Right lobe of liver (tissue), 6 donors: Measurements from ENCODE around the gene PMEPA1. TPM values are rescaled to one million over a fixed set of nuclear protein-coding genes. Genes with fewer than 3 reads are reported as not detected.

Source experiments
- ATAC-seq, 4 donors: fragments of 200-7000 bp; cut with Tn5 transposase; one replicate each; pipeline ENCODE4 v1.9.1; 2020; ENCODE audit warnings: mild to moderate bottlenecking in 4 of 4, moderate library complexity in 4 of 4
- DNase-seq, 3 donors: peaks; one replicate each; pipeline ENCODE4 v3.0.0-alpha.2; 2020
- H3K27ac ChIP-seq, 3 donors: fragments of 200-600 bp; one replicate each; pipeline ENCODE4 v1.8.0; 2022
- H3K27me3 ChIP-seq, 2 donors: fragments of 200-600 bp; one replicate each; pipeline ENCODE4 v1.8.0; 2022
- H3K36me3 ChIP-seq, 4 donors: fragments of 200-600 bp; sonication (generic) in 1 of 4; one replicate each; pipeline versions ENCODE4 v1.5.1 to v1.8.0; 2017 to 2022; ENCODE audit warnings: control low read depth in 1 of 4
- H3K4me1 ChIP-seq, 4 donors: fragments of 200-600 bp; sonication (generic) in 1 of 4; one replicate each; pipeline versions ENCODE4 v1.5.1 to v1.8.0; 2017 to 2022; ENCODE audit warnings: control low read depth in 1 of 4
- H3K4me3 ChIP-seq, 3 donors: fragments of 200-600 bp; one replicate each; pipeline ENCODE4 v1.8.0; 2022
- H3K9me3 ChIP-seq, 4 donors: fragments of 200-600 bp; sonication (generic) in 1 of 4; one replicate each; pipeline versions ENCODE4 v1.5.1 to v1.8.0; 2017 to 2022; ENCODE audit warnings: control low read depth in 1 of 4
- CTCF ChIP-seq, 4 donors: fragments of 200-600 bp in 3 of 4; fragments of 450-650 bp in 1 of 4; IDR thresholded peaks; one replicate each; pipeline versions ENCODE4 v1.5.1 to v1.8.0; 2016 to 2022; ENCODE audit warnings: antibody characterized with exemption in 4 of 4, mild to moderate bottlenecking in 2 of 4
- POLR2A ChIP-seq: fragments of 450-650 bp; IDR thresholded peaks from one replicate; pipeline ENCODE4 v1.6.1; 2017; ENCODE audit warnings: antibody characterized with exemption, mild to moderate bottlenecking
- WGBS: methylation state at CpG from one replicate; pipeline ENCODE4 v1.1.6; 2018; ENCODE audit warnings: low coverage, low lambda C conversion rate; ENCODE audit not compliant: insufficient coverage; ENCODE audit errors: missing lambda C conversion rate; 5-methylcytosine and 5-hydroxymethylcytosine counted together
- intact Hi-C, 2 donors: fragments of 100-400 bp; cut with DNase I; formaldehyde crosslinking; loops; one replicate each; pipeline versions ENCODE4 v1.11.2 to v1.14.1; 2022
- total RNA-seq, 6 experiments: library from RNA; depleted of rRNA in 2 of 6; stranded (reverse); fragments of >200 nt in 2 of 6; fragmentation: NEBNext Ultra II Directional in 3 of 6; extraction: Animal tissue kit (Norgen Biotek cat#: 25700) in 3 of 6; gene quantifications; one replicate each; pipeline versions ENCODE4 v1.1.0 to v1.2.4, GENCODE V29; 2016 to 2023
- donor health status: DM: no; HTN: yes; CAD: no.
- donor health status: DM: no; HTN: no; CAD: no.
- donor health status: DM: no; HTN: no; CAD: no.
- donor health status: DM: no; HTN: yes; CAD: no.
- donor health status: DM: no; HTN: yes; CAD: no.

Gene PMEPA1
- total RNA-seq, 6 experiments from 2014 or later, result 0.50 to 2.3 (median 1.4) TPM

- no peaks in the 10 kb centered on the region for H3K27me3 ChIP-seq
- H3K4me1 ChIP-seq, result no peaks in the 10 kb centered on the region
- H3K9me3 ChIP-seq, result no peaks in the 10 kb centered on the region
- H3K36me3 ChIP-seq, result no peaks in the 10 kb centered on the region
- H3K27ac ChIP-seq, result no peak overlapping the region
- peak in 3 of 4 donors; percentile 17 to 52 (median 23) for ATAC-seq
- intact Hi-C loops, result no loop called here
- TF ChIP-seq CTCF (IDR thresholded peaks at IDR 0.05) (no peak), POLR2A (no peak)
- no CpG with 5 or more reads among the region's 11 CpGs for WGBS
- H3K4me3 ChIP-seq, result no peak overlapping the region
- no peak for DNase-seq
Observed at GRCh38 chr20:57695012-57695411, 14.8 kb downstream of the PMEPA1 start.

GRCh38 chr20:57694481-57694880 lies 15.3 kb downstream of the PMEPA1 start:
- H3K4me1 ChIP-seq, result no peaks in the 10 kb centered on the region
- H3K27me3 ChIP-seq, result no peaks in the 10 kb centered on the region
- no peaks in the 10 kb centered on the region for H3K9me3 ChIP-seq
- intact Hi-C loops, result no loop called here
- H3K27ac ChIP-seq, result no peak overlapping the region
- no peaks in the 10 kb centered on the region for H3K36me3 ChIP-seq
- ATAC-seq (no peak), DNase-seq (no peak)
- 52% methylated on average over 3 of the region's 4 CpGs for WGBS
- no peak for TF ChIP-seq CTCF (IDR thresholded peaks at IDR 0.05)
- TF ChIP-seq POLR2A, result no peak
- H3K4me3 ChIP-seq, result no peak overlapping the region

GRCh38 chr20:57693670-57694329 lies 16.0 kb downstream of the PMEPA1 start:
- Histone ChIP-seq H3K27ac (no peak overlapping the region), H3K4me3 (no peak overlapping the region), H3K27me3 (no peaks in the 10 kb centered on the region), H3K4me1 (no peaks in the 10 kb centered on the region), H3K36me3 (no peaks in the 10 kb centered on the region), H3K9me3 (no peaks in the 10 kb centered on the region)
- TF ChIP-seq POLR2A (no peak), CTCF (IDR thresholded peaks at IDR 0.05) (no peak)
- ATAC-seq, result no peak
- intact Hi-C loops, result no loop called here
- WGBS, result 56% methylated on average over 5 of the region's 7 CpGs
- no peak for DNase-seq

- Histone ChIP-seq H3K4me1 (no peaks in the 10 kb centered on the region), H3K27ac (no peak overlapping the region), H3K9me3 (no peaks in the 10 kb centered on the region), H3K36me3 (no peaks in the 10 kb centered on the region), H3K27me3 (no peaks in the 10 kb centered on the region), H3K4me3 (no peak overlapping the region)
- no peak for DNase-seq
- 46% methylated on average over 6 of the region's 20 CpGs for WGBS
- TF ChIP-seq POLR2A (no peak), CTCF (IDR thresholded peaks at IDR 0.05) (peak in 3 of 4 donors; percentile 17 to 23 (median 19))
- intact Hi-C loops, result no loop called here
- ATAC-seq, result peak in 2 of 4 donors; percentile 13 to 40
Observed at GRCh38 chr20:57693002-57693582, 16.7 kb downstream of the PMEPA1 start.
